PC-3 (cell line): ENCODE measurements around the gene NLGN3.

Experiments
- EZH2 ChIP-seq: fragments of 300-600 bp; sonication (generic); IDR thresholded peaks from one replicate; pipeline ENCODE4 v1.6.1; 2017; ENCODE audit warnings: antibody characterized with exemption, mild to moderate bottlenecking, low read length; ENCODE audit not compliant: unreplicated experiment
- TF ChIP-seq, protein P1 (sequence below): fragments of 300-600 bp; sonication (generic); conservative IDR thresholded peaks from 2 replicates; pipeline ENCODE4 v1.5.1; 2017; ENCODE audit warnings: antibody characterized with exemption, low read depth, mild to moderate bottlenecking, low read length

DNA sequence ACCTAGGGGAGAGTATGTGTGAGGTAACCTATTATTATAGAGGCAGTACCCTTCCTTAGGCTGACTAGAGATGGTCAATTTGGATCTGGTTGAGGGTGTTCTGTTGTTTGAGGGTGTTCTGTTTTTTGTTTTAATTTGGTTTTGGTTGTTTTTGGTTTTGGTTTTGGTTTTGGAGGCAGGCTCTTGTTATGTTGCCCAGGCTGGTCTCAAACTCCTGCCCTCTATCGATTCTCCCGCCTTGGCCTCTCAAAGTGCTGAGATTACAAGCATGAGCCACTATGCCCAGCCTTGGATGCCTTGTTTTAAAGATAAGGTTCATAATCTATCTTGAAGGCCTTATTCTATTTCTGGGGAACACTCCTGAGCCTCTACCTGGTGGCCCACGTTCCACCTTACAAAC lies 39.0 kb upstream of the NLGN3 start:
- TF ChIP-seq, protein P1, sequence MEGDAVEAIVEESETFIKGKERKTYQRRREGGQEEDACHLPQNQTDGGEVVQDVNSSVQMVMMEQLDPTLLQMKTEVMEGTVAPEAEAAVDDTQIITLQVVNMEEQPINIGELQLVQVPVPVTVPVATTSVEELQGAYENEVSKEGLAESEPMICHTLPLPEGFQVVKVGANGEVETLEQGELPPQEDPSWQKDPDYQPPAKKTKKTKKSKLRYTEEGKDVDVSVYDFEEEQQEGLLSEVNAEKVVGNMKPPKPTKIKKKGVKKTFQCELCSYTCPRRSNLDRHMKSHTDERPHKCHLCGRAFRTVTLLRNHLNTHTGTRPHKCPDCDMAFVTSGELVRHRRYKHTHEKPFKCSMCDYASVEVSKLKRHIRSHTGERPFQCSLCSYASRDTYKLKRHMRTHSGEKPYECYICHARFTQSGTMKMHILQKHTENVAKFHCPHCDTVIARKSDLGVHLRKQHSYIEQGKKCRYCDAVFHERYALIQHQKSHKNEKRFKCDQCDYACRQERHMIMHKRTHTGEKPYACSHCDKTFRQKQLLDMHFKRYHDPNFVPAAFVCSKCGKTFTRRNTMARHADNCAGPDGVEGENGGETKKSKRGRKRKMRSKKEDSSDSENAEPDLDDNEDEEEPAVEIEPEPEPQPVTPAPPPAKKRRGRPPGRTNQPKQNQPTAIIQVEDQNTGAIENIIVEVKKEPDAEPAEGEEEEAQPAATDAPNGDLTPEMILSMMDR = no peak
- no peak for TF ChIP-seq EZH2
